KMS-11 (cell line): ENCODE data around the gene UBE2J1.
A peak's percentile ranks its signal among the peaks of the same experiment; 100 is the strongest.

Experiments
- H2AFZ ChIP-seq: fragments of 200-600 bp; sonication (generic); 2 replicates; pipeline ENCODE4 v1.6.1; 2016; ENCODE audit warnings: antibody characterized with exemption, mixed run types, low read depth
- H3K27ac ChIP-seq: fragments of 200-600 bp; sonication (generic); 2 replicates; pipeline ENCODE4 v1.6.1; 2016; ENCODE audit warnings: mild to moderate bottlenecking, mixed run types
- H3K27me3 ChIP-seq: fragments of 200-600 bp; sonication (generic); 2 replicates; pipeline ENCODE4 v1.6.1; 2017; ENCODE audit warnings: mild to moderate bottlenecking, low read depth, mixed run types, moderate library complexity; ENCODE audit not compliant: insufficient read depth
- H3K36me3 ChIP-seq: fragments of 200-600 bp; sonication (generic); 2 replicates; pipeline ENCODE4 v1.6.1; 2017; ENCODE audit warnings: mild to moderate bottlenecking, mixed run types; ENCODE audit not compliant: insufficient read depth
- H3K4me1 ChIP-seq: fragments of 200-600 bp; sonication (generic); 2 replicates; pipeline ENCODE4 v1.6.1; 2016; ENCODE audit warnings: mild to moderate bottlenecking, low read depth, mixed run types; ENCODE audit not compliant: poor library complexity, severe bottlenecking
- H3K4me2 ChIP-seq: fragments of 200-600 bp; sonication (generic); 2 replicates; pipeline ENCODE4 v1.7.0; 2016; ENCODE audit warnings: mild to moderate bottlenecking, mixed run types
- H3K4me3 ChIP-seq: fragments of 200-600 bp; sonication (generic); IDR thresholded peaks from 2 replicates; pipeline ENCODE4 v1.6.1; 2017; ENCODE audit warnings: low read depth, low read length, mixed read lengths; ENCODE audit not compliant: insufficient read depth
- H3K79me2 ChIP-seq: fragments of 200-600 bp; sonication (generic); 2 replicates; pipeline ENCODE4 v1.6.1; 2016; ENCODE audit warnings: low read depth, mixed run types; ENCODE audit not compliant: insufficient read depth
- H3K9ac ChIP-seq: fragments of 200-600 bp; sonication (generic); 2 replicates; pipeline ENCODE4 v1.6.1; 2016; ENCODE audit warnings: mild to moderate bottlenecking, mixed run types
- H4K20me1 ChIP-seq: fragments of 200-600 bp; sonication (generic); 2 replicates; pipeline ENCODE4 v1.6.1; 2016; ENCODE audit warnings: mild to moderate bottlenecking, mixed run types; ENCODE audit not compliant: insufficient read depth
- CTCF ChIP-seq: fragments of 200-600 bp; sonication (generic); conservative IDR thresholded peaks from 2 replicates; pipeline ENCODE4 v1.6.1; 2017; ENCODE audit warnings: low read depth, mild to moderate bottlenecking, antibody characterized with exemption, low read length, moderate library complexity, mixed read lengths

UBE2J1 gene

GRCh38 chr6:89393659-89394058 lies 41.1 kb upstream of the UBE2J1 start:
- H2AFZ ChIP-seq: no peak overlapping the region
- no peaks in the 10 kb centered on the region; the same call in 1 of the 2 replicates for H3K79me2 ChIP-seq
- H3K36me3 ChIP-seq: no peaks in the 10 kb centered on the region; the same call in 1 of the 2 replicates
- H3K9ac ChIP-seq: no peak overlapping the region
- TF ChIP-seq CTCF: no peak
- no peaks in the 10 kb centered on the region for H4K20me1 ChIP-seq
- H3K27ac ChIP-seq: no peak overlapping the region
- H3K4me2 ChIP-seq: 0 out of 2 replicates have a peak overlapping the region, but pooled peaks have one; percentile 21
- H3K27me3 ChIP-seq: no peaks in the 10 kb centered on the region
- H3K4me3 ChIP-seq: no peak overlapping the region
- peaks cover 47% of the 10 kb centered on the region for H3K4me1 ChIP-seq

DNA sequence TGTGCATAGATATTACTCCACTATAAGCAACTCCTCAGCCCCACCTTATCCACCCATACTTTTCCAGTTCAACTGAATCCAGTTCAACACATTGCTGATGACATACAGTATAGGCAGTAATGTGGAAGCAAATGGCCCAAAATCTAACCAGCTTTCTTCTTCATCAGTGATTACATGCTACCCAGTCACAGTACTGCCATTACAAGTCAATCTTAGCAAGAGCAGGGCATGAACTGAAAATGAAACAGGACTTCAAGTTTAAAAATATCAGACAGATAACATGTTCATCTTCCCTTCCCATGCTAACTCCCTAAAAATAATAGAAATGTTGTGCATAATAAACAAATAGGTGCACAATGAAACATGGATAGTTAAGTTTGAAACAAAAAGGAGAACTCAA lies 40.3 kb upstream of the UBE2J1 start:
- Histone ChIP-seq H3K4me2 (peak overlapping the region; percentile 60; the same call in 1 of the 2 replicates), H4K20me1 (no peaks in the 10 kb centered on the region), H3K9ac (no peak overlapping the region), H3K4me3 (no peak overlapping the region), H3K36me3 (no peaks in the 10 kb centered on the region; the same call in 1 of the 2 replicates), H2AFZ (no peak overlapping the region), H3K27me3 (no peaks in the 10 kb centered on the region), H3K27ac (no peak overlapping the region), H3K79me2 (no peaks in the 10 kb centered on the region; the same call in 1 of the 2 replicates), H3K4me1 (peaks cover 55% of the 10 kb centered on the region)
- TF ChIP-seq CTCF: no peak

DNA sequence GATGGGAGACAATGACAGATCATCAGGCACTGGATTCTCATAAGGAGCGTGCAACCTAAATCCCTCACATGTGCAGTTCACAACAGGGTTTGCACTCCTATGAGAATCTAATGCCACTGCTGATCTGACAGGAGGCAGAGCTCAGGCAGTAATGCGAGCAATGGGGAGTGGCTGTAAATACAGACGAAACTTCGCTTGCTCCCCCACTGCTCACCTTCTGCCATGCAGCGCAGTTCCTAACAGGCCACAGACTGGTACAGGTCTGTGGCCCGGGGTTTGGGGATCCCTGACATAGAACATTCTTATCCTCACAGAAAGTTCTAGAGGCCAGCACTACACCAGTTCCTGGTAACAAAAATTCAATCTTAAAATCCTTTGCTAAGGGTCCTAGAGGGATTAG lies 36.3 kb upstream of the UBE2J1 start:
- no peak overlapping the region for H3K4me3 ChIP-seq
- peaks cover 73% of the 10 kb centered on the region for H3K4me1 ChIP-seq
- H3K36me3 ChIP-seq: no peaks in the 10 kb centered on the region; the same call in 1 of the 2 replicates
- no peaks in the 10 kb centered on the region; the same call in 1 of the 2 replicates for H3K79me2 ChIP-seq
- H2AFZ ChIP-seq: no peak overlapping the region
- H3K27ac ChIP-seq: no peak overlapping the region
- H3K9ac ChIP-seq: no peak overlapping the region
- no peaks in the 10 kb centered on the region for H3K27me3 ChIP-seq
- H3K4me2 ChIP-seq: no peak overlapping the region
- no peak for TF ChIP-seq CTCF
- H4K20me1 ChIP-seq: no peaks in the 10 kb centered on the region

GRCh38 chr6:89387516-89388201 lies 35.1 kb upstream of the UBE2J1 start:
- H3K27ac ChIP-seq: peak overlapping the region; percentile 25; the same call in 1 of the 2 replicates
- no peaks in the 10 kb centered on the region for H3K36me3 ChIP-seq
- H3K4me2 ChIP-seq: peak overlapping the region; percentile 82
- no peaks in the 10 kb centered on the region; the same call in 1 of the 2 replicates for H3K79me2 ChIP-seq
- no peak overlapping the region for H2AFZ ChIP-seq
- no peaks in the 10 kb centered on the region for H4K20me1 ChIP-seq
- no peaks in the 10 kb centered on the region for H3K27me3 ChIP-seq
- TF ChIP-seq CTCF: no peak
- H3K4me1 ChIP-seq: peaks cover 62% of the 10 kb centered on the region
- H3K4me3 ChIP-seq: no peak overlapping the region
- no peak overlapping the region for H3K9ac ChIP-seq
